ENCODE measurements around the gene HOXA11. TPM values are rescaled to one million over a fixed set of nuclear protein-coding genes. Genes with fewer than 3 reads are reported as not detected.

The HOXA11 gene
- polyA plus RNA-seq, 1 of the 3 experiments (the other 2 are of a cell fraction), result not detected

GRCh38 chr7:27203365-27203953 is 18.4 kb upstream of the HOXA11 start:
- Histone ChIP-seq H2AFZ (ENCODE audit: low read depth) (no peak overlapping the region), H3K9me2 (no peaks in the 10 kb centered on the region), H3K4me2 (no peak overlapping the region), H3K36me3 (replicated peaks in 1 of 2; ENCODE audit: control insufficient read depth in 1 of 2, insufficient read depth in 2 of 2, low read length in 1 of 2) (no peaks in the 10 kb centered on the region), H3K27ac (ENCODE audit: low read depth in 2 of 2, low read length in 1 of 2) (no peak overlapping the region), H3F3A (replicated peaks; ENCODE audit: insufficient read depth) (no peaks in the 10 kb centered on the region), H4K20me1 (ENCODE audit: insufficient read depth) (peaks cover 6% of the 10 kb centered on the region; the same call in 1 of the 2 replicates), H3K9ac (no peak overlapping the region), H3K9me3 (no peaks in the 10 kb centered on the region), H3K4me3 (ENCODE audit: low read depth in 2 of 2, low read length in 1 of 2) (no peak overlapping the region), H3K4me1 (ENCODE audit: control insufficient read depth in 1 of 2, insufficient read depth in 2 of 2, low read depth in 1 of 2, low read length in 1 of 2) (peaks cover 0 to 7% of the 10 kb centered on the region in 2 experiments; a peak in 1 of 4 replicates), H3K27me3 (ENCODE audit: insufficient read depth) (peaks cover 93% of the 10 kb centered on the region), H3K79me2 (ENCODE audit: insufficient read depth) (no peaks in the 10 kb centered on the region)
- TF ChIP-seq, protein P1, sequence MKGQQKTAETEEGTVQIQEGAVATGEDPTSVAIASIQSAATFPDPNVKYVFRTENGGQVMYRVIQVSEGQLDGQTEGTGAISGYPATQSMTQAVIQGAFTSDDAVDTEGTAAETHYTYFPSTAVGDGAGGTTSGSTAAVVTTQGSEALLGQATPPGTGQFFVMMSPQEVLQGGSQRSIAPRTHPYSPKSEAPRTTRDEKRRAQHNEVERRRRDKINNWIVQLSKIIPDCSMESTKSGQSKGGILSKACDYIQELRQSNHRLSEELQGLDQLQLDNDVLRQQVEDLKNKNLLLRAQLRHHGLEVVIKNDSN (IDR thresholded peaks at IDR 0.05; ENCODE audit: borderline replicate concordance, low read depth), result no peak
- no peak for TF ChIP-seq REST (IDR thresholded peaks at IDR 0.05; ENCODE audit: low read depth, low read length)
- TF ChIP-seq MAX (IDR thresholded peaks at IDR 0.05; ENCODE audit: low read depth), result no peak
- no peak for TF ChIP-seq ELF1 (IDR thresholded peaks at IDR 0.05)
- no peak for TF ChIP-seq RFX5 (IDR thresholded peaks at IDR 0.05; ENCODE audit: low read length)
- no peak for TF ChIP-seq FOXM1 (IDR thresholded peaks at IDR 0.05; ENCODE audit: low read depth)
- no peak for TF ChIP-seq EP300 (IDR thresholded peaks at IDR 0.05; ENCODE audit: borderline replicate concordance in 1 of 2, low read depth in 1 of 2, low read length in 1 of 2)
- no peak for TF ChIP-seq IRF3 (IDR thresholded peaks at IDR 0.05; ENCODE audit: low read depth, low read length)
- no peak for TF ChIP-seq CHD2 (IDR thresholded peaks at IDR 0.05; ENCODE audit: low read length, partially characterized antibody)
- no peak for TF ChIP-seq POLR2AphosphoS5 (IDR thresholded peaks at IDR 0.05; ENCODE audit: low read depth, low read length)
- TF ChIP-seq YY1 (IDR thresholded peaks at IDR 0.05; ENCODE audit: low read depth), result no peak
- no peak for TF ChIP-seq EZH2phosphoT487 (IDR thresholded peaks at IDR 0.05; ENCODE audit: borderline replicate concordance, low read depth)
- TF ChIP-seq FOSL2 (IDR thresholded peaks at IDR 0.05; ENCODE audit: borderline replicate concordance, low read depth), result no peak
- no peak for TF ChIP-seq TEAD4 (IDR thresholded peaks at IDR 0.05; ENCODE audit: borderline replicate concordance, insufficient read depth)
- TF ChIP-seq ZBTB33 (IDR thresholded peaks at IDR 0.05; ENCODE audit: borderline replicate concordance, low read depth), result no peak
- no peak for TF ChIP-seq MEF2A (IDR thresholded peaks at IDR 0.05; ENCODE audit: borderline replicate concordance, low read depth)
- no peak for TF ChIP-seq TCF12 (IDR thresholded peaks at IDR 0.05)
- no peak for TF ChIP-seq TAF1 (IDR thresholded peaks at IDR 0.05; ENCODE audit: borderline replicate concordance, low read depth, low read length)
- no peak for TF ChIP-seq NFIC (IDR thresholded peaks at IDR 0.05; ENCODE audit: borderline replicate concordance)
- DNase-seq, result no peak
- ChIA-PET POLR2A (no interaction called here), CTCF (interaction anchor here (0.7 to 7.3 kb wide), 13 partner anchors 9 to 893 kb away, joined by 3 to 37 read pairs (median 4); no protein-coding TSS in a partner anchor)
- 4% methylated on average over 10 of the region's 10 CpGs for WGBS (ENCODE audit: low lambda C conversion rate)
